Hindlimb muscle (tissue), 1 donor: ENCODE data around the gene BORCS5. TPM values are rescaled to one million over a fixed set of nuclear protein-coding genes. Genes with fewer than 3 reads are reported as not detected.

Experiments
- DNase-seq: peaks from one replicate; pipeline ENCODE4 v3.0.0-alpha.2; 2013
- polyA plus RNA-seq: library from polyadenylated mRNA; unstranded; fragments of 120-200 nt; gene quantifications from one replicate; pipeline ENCODE4 v1.2.1, GENCODE V29; 2013; ENCODE audit not compliant: insufficient read length

BORCS5 gene
- polyA plus RNA-seq, 1 donor, result 8.4 TPM

DNA sequence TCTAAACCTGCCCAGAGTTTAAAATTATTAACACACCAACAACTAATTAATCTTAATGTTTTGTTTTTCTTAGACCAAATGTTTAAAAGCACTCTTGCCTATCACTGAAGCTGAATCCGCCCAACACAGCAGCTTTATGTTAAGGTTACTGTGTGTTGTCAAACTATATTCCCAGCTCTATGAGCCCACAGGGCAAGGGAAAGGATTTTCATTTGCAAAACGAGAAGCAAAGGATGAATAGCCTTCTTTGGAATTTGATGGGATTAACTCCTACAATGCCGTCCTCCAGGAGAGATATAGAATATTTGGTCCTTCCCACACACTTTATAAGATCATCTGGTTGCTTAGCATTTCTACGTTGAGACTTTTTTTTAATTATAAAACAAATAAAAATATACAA lies 162.0 kb downstream of the BORCS5 start:
- no peak for DNase-seq

Other genes starting within 250 kb of the BORCS5 start
- gene LRP6, start 90.0 kb upstream of the BORCS5 start, polyA plus RNA-seq, result 34.3 TPM
- 10.3 TPM for gene MANSC1, start 6.8 kb upstream of the BORCS5 start, polyA plus RNA-seq
- gene DUSP16, start 205.8 kb downstream of the BORCS5 start, polyA plus RNA-seq, result 33.2 TPM